GM18951 (cell line): ENCODE data around the gene RNGTT.

ENCODE experiments used
- POLR2A ChIP-seq: IDR thresholded peaks from 4 replicates; pipeline ENCODE4 v1.6.1; 2011; ENCODE audit warnings: mild to moderate bottlenecking; ENCODE audit not compliant: insufficient read length, insufficient read depth; ENCODE audit errors: extremely low read depth
- in situ Hi-C: fragments of 300-500 bp; cut with MboI; formaldehyde crosslinking; loops from one replicate; pipeline ENCODE4 v1.12.0; 2022; ENCODE audit warnings: low sequenced_read_pairs, mixed read lengths, inconsistent platforms; ENCODE audit not compliant: unreplicated experiment

Gene RNGTT

DNA sequence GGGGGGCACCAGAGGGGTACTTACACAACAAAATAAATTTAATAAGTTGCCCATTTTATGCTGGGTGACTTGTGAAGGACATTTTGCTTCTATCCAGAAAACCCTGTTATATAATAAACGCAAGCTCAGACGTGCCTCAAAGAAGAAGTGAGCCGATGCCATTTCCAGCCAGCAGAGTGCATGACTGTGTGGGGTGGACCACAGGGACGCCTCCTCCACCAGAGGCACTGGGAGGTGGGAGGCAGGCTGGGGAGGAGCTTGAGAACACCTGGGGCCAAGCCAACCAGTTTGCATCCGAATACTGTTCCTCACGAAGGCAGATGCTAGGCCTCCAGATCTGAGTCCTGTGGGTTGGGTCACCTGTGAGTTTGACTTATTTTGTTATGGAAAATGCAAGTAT lies 363.8 kb downstream of the RNGTT start:
- in situ Hi-C loops = no loop called here
- TF ChIP-seq POLR2A = no peak

GRCh38 chr6:88596801-88597200 lies 366.6 kb downstream of the RNGTT start:
- TF ChIP-seq POLR2A = no peak
- in situ Hi-C loops = no loop called here

- in situ Hi-C loops = no loop called here
- no peak for TF ChIP-seq POLR2A
Observed at GRCh38 chr6:88588938-88589337, 374.5 kb downstream of the RNGTT start.

DNA sequence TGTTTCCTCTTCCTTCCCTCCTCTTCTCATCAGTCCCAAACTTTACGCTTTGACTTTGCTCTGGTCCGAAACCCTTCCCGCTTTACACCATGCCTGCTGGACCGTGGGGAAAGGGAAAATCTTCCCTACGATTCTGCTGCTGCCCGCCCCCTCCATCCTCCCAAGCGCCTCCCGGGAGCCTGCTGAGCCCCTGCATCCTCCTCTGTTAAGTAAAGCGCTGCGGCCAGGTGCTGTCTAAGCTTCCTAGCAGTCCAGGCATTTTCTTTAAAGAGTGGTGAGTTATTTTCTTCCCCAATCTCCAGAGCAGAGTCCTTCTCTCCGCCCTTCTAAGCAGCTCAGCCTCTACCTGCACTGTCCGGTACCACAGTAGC lies 376.3 kb downstream of the RNGTT start:
- in situ Hi-C loops = no loop called here
- TF ChIP-seq POLR2A = no peak

DNA sequence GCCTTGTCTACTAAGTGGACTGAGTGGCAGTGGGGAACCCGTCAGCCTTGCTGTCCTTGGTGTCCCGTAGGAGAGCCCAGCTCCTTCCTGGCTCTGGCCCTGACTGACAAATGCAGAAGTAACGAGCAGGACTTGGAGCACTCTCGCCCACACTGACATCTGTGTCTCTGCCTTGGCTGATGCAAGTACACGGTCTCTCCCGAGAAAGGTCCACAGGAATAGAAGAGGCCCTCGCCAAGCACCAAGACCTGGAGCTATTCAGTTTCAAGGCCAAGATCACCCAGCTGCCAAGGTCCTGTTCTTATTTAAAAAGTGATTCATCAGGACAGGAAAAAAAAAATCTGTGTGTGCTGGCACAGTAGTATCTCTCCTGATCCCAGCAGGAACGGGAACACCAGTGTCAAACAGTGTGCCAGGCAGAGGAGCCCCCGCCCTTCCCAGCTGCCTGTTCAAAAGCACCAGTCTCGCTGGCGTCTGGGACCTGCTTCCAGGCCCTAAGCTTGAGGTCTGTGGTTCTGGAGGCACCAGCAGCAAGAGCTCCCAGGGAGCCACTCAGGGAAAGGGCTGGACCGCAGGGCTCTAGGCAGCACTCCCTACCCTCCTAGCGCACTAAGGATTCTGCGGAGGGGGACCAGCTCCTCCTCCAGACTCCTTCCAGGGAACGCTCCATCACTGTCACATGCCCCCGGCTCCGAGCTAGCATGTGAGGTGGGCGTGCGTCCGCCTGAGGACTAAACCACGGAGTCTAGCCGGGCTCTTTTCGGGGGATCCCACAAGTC lies 376.9 kb downstream of the RNGTT start:
- TF ChIP-seq POLR2A = no peak
- in situ Hi-C loops = no loop called here

DNA sequence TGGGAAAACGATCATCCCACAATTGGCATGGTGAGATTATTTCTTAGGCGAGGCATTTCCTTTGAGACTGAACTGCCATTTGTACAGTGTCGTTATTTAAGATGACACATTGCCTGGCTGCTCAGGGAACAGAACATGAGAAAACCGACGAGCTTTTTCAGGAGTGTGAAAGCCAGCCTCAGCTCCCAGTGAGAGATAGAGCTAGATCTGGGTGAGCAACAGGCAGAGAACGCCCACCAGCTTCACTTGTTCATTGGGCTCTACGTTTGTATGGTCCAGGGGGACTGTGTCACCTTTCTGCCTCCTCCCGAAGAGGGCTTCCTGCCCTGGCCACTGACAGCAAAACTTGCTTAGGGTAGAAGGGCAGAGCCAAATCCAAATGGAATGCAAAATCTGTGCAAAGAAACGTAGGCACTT lies 378.1 kb downstream of the RNGTT start:
- in situ Hi-C loops = no loop called here
- TF ChIP-seq POLR2A = no peak

DNA sequence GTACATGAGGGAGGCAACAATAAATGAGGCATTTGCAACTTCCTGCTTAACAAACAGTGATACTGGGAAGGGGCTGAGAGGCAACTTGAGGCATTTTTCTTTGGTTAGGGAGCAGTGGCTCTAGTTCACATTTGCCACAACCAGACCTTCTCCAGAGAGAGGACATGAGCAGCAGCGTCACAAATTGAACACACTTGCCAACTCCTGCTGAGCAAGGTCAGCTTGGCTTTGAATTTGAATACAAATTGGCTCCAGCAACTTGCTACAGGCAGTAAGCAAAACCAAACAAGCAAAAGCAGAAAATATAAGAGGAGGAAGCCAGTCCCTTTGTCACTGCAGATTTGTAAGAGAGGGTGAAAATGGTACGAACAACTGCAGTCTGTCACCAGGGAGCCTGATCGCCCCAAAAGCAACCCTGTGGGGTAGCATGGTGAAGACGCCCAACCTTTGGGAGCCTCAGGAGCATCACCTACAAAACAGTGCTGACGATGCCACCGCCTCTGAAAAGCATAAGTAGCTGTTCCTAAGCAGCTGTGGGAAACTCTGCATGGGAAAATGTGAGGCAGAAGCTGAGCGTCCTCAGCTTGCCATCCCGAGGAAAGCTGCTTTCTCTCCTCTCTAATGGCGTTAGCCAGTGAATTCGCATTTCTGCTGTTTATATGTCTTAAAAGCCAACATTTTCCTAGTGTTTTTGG lies 378.7 kb downstream of the RNGTT start:
- in situ Hi-C loops = no loop called here
- no peak for TF ChIP-seq POLR2A

- in situ Hi-C loops = no loop called here
- no peak for TF ChIP-seq POLR2A
Observed at GRCh38 chr6:88577461-88577860, 386.0 kb downstream of the RNGTT start.

- in situ Hi-C loops = no loop called here
- no peak for TF ChIP-seq POLR2A
Observed at GRCh38 chr6:88575536-88575935, 387.9 kb downstream of the RNGTT start.

- in situ Hi-C loops = no loop called here
- no peak for TF ChIP-seq POLR2A
Observed at GRCh38 chr6:88574651-88575050, 388.8 kb downstream of the RNGTT start.

DNA sequence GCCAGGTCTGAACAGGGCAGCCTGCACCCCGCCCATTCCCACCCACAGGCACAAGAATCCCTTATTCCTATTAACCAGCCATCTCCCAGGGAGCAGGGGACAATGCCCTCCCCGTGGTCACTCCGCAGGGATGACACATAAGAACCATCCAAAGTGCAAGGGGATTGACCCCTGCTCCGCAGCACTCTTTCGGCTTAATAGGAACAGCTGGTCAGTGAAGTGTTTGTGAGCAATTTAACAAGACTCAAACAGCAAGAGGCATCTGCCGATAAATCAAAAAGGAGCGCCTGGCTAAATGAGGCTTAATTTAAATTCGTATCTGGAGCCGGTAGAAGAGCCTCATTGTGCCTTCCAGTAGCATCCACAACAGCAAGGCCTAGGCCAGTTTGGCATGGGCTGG lies 389.4 kb downstream of the RNGTT start:
- in situ Hi-C loops = no loop called here
- TF ChIP-seq POLR2A = no peak

DNA sequence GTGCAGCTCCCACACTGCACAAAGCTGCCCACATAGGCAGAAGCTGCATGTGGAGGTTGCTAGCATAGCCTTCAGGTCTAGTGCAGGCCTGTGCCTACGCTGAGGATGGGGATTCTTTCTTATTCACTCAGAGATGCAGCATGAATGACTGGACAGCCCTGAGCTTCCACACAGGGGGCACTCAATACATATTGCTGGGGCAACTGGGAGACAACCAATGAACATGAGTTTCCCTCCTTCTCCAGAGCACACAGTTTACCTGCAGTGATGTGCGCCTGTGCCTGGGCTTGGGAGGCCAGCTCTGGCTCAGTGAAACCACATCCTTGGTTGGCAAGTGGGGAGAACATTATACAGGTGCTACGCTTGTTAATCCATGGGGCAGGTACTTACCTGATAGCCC lies 389.9 kb downstream of the RNGTT start:
- in situ Hi-C loops = no loop called here
- no peak for TF ChIP-seq POLR2A

DNA sequence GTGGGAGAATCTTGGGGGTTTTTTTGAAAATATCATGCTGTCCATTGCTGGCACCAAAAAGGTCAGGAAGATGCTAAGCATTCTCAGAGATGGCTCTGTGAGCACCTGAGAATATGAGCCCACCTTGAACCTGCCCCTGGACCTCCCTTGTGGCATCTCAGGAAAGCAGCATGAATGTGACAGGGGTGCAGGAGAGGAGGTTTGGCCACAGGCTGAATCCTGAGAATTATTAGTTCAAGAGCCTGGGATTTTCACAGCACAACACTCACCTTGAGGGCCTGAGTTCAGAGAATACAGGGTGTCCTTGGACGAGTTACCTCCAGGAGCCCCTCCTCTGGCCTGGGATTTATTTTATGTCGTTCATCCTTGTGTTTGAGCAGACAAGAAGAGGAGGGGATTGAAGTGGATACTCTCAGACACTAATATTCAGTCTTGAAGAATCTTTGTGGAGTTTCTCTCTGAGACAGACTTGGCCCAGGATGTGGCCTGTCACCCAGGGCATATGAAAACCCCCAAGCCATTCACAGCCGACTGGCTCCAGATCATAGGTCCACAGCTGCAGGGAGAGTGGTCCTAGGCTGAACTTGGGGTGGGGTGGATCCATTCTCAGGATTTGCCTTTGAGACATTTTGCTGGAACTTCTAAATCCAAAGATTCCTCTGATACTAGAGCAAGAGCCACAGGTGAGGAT lies 390.8 kb downstream of the RNGTT start:
- in situ Hi-C loops = no loop called here
- no peak for TF ChIP-seq POLR2A

- in situ Hi-C loops = no loop called here
- no peak for TF ChIP-seq POLR2A
Observed at GRCh38 chr6:88569959-88570358, 393.5 kb downstream of the RNGTT start.

DNA sequence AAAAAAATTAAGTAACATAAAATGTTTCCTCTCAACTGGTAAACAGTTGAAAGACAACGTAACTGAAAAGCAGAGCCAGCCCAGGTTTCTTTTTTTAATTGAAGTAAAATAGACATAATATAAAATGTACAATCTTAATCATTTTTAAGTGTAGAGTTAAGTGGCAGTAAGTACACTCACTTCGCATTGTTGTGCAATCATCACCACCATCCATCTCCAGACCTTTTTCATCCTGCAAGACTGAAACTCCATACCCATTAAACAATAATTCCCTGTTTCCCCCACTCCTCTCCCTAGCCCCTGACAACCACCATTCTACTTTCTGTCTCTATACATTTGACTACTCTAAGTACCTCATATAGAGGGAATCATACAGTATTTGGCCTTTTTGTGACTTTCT lies 395.7 kb downstream of the RNGTT start:
- in situ Hi-C loops = no loop called here
- no peak for TF ChIP-seq POLR2A
